LNCaP clone FGC (cell line): ENCODE results near the gene STK11IP.

Experiments used
- DNase-seq: peaks from one replicate; pipeline ENCODE4 v3.0.0-alpha.2; 2011; ENCODE audit warnings: low read depth
- H3K4me3 ChIP-seq: 2 replicates; pipeline ENCODE4 v1.5.1; 2011; ENCODE audit warnings: mild to moderate bottlenecking, low read depth, low read length, control low read depth
- CTCF ChIP-seq: IDR thresholded peaks from 2 replicates; pipeline ENCODE4 v1.5.1; 2012; ENCODE audit warnings: mild to moderate bottlenecking; ENCODE audit not compliant: control insufficient read depth, insufficient read depth; ENCODE audit errors: extremely low read depth

Gene STK11IP

GRCh38 chr2:219665926-219666325 is 68.3 kb downstream of the STK11IP start:
- no peak overlapping the region for H3K4me3 ChIP-seq
- no peak for TF ChIP-seq CTCF
- DNase-seq, result no peak
